ENCODE results near the gene RBCK1.
A peak's percentile ranks its signal among the peaks of the same experiment; 100 is the strongest.

RBCK1 gene

DNA sequence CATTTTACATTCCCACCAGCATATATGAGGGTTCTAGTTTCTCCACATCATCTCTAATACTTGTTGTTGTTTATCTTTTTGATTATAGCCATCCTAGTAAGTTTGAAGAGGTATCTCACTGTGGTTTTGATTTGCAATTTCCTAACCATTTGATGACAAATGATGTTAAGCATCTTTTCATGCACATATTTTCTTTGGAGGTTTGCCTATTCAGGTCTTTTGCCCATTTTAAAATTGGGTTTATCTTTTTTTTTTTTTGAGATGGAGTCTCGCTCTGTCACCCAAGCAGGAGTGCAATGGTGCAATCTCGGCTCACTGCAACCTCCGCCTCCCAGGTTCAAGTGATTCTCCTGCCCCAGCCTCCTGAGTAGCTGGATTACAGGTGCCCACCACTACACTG is 4.0 kb downstream of the RBCK1 start:
- TF ChIP-seq, protein P1, sequence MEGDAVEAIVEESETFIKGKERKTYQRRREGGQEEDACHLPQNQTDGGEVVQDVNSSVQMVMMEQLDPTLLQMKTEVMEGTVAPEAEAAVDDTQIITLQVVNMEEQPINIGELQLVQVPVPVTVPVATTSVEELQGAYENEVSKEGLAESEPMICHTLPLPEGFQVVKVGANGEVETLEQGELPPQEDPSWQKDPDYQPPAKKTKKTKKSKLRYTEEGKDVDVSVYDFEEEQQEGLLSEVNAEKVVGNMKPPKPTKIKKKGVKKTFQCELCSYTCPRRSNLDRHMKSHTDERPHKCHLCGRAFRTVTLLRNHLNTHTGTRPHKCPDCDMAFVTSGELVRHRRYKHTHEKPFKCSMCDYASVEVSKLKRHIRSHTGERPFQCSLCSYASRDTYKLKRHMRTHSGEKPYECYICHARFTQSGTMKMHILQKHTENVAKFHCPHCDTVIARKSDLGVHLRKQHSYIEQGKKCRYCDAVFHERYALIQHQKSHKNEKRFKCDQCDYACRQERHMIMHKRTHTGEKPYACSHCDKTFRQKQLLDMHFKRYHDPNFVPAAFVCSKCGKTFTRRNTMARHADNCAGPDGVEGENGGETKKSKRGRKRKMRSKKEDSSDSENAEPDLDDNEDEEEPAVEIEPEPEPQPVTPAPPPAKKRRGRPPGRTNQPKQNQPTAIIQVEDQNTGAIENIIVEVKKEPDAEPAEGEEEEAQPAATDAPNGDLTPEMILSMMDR (IDR thresholded peaks at IDR 0.05; ENCODE audit: unreplicated experiment in 3 of 3), result no peak
- peak overlapping the region in 1 of 3 experiments; percentile 47 for H3K4me3 Mint-ChIP-seq
- H3K27ac Mint-ChIP-seq, result no peak overlapping the region
- peaks cover 61% of the 10 kb centered on the region for H3K36me3 Mint-ChIP-seq (ENCODE audit: low read depth)
- no peaks in the 10 kb centered on the region for H3K27me3 Mint-ChIP-seq (ENCODE audit: low read depth)
- H3K4me1 Mint-ChIP-seq, result peaks cover 20% of the 10 kb centered on the region
- no peaks in the 10 kb centered on the region for H3K9me3 Mint-ChIP-seq

DNA sequence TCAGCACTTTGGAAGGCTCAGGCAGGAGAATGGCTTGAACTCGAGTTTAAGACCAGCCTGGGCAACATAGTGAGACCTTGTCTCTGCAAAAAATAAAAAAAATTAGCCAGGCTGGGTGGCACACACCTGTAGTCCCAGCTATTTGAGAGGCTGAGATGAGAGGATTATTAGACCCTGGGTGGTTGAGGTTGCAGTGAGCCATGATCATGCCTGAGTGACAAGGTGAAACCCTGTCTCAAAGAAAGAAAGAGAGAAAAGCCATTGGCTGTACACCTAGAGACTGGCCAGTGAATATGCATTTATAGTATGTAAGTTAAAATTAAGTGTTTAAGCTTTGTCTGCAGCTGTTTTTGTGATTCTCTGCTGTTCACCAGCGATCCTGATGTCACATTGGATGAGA is 6.1 kb downstream of the RBCK1 start:
- no peaks in the 10 kb centered on the region for H3K9me3 Mint-ChIP-seq
- H3K4me3 Mint-ChIP-seq, result no peak overlapping the region
- peaks cover 69% of the 10 kb centered on the region for H3K36me3 Mint-ChIP-seq (ENCODE audit: low read depth)
- no peaks in the 10 kb centered on the region for H3K27me3 Mint-ChIP-seq (ENCODE audit: low read depth)
- TF ChIP-seq, protein P1 (IDR thresholded peaks at IDR 0.05; ENCODE audit: unreplicated experiment in 3 of 3), result no peak
- H3K27ac Mint-ChIP-seq, result no peak overlapping the region
- peaks cover 16% of the 10 kb centered on the region for H3K4me1 Mint-ChIP-seq

DNA sequence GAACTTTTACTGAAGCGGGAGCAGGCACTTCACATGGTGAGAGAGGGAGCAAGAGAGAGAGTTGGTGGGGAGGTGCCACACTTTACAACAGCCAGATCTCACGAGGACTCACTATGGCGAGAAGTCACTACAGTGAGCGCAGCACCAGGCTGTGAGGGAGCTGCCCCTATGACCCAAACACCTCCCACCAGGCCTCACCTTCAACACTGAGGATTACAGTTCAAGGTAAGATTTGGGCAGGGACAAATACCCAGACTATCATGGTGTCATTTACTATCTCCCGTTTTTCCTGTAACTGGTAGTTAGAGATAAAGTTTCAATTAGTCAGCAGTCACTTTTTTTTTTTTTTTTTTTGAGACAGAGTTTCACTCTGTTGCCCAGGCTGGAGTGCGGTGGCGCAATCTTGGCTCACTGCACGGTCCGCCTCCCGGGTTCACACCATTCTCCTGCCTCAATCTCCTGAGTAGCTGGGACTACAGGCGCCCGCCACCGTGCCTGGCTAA is 7.8 kb downstream of the RBCK1 start:
- Mint-ChIP-seq H3K4me3 (no peak overlapping the region), H3K9me3 (no peaks in the 10 kb centered on the region), H3K27ac (peak overlapping the region in 1 of 3 experiments; percentile 10), H3K4me1 (peaks cover 4% of the 10 kb centered on the region), H3K27me3 (ENCODE audit: low read depth) (no peaks in the 10 kb centered on the region), H3K36me3 (ENCODE audit: low read depth) (peaks cover 59% of the 10 kb centered on the region)
- TF ChIP-seq, protein P1 (IDR thresholded peaks at IDR 0.05; ENCODE audit: unreplicated experiment in 3 of 3), result no peak

DNA sequence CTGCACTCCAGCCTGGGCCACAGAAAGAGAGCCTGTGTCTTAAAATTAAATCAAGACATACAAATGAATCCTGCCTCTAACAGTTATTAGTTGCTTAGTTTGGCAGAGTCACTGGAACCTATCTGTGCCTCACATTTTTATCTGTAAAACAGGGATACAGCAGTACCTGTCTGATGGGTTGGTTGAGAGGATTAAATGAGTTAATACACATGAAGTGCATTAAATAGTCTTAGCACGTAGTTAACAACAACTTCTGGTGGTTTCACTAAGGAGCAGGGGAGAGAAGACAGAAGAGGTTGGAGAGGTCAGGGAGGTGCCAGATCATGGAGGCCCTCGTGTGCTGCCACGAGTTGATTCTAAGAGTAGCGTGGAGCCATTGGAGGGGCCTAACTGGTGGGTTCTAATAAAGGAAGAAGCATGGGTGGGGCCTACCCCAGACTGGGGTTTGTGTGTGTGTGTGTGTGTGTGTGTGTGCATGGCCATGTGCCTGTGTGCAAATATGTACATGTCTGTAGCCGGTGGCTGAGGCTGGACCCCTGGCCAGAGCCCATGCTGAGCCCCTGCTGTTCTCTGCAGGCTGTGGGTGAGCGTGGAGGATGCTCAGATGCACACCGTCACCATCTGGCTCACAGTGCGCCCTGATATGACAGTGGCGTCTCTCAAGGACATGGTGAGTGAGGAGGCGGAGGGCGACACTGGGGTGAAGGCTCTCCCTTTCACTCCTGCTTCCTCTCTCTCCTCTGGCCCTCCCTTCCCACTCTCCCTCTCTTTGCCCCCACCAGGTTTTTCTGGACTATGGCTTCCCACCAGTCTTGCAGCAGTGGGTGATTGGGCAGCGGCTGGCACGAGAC is 9.1 kb downstream of the RBCK1 start:
- Mint-ChIP-seq H3K9me3 (no peaks in the 10 kb centered on the region), H3K27me3 (ENCODE audit: low read depth) (no peaks in the 10 kb centered on the region), H3K4me3 (no peak overlapping the region), H3K36me3 (ENCODE audit: low read depth) (peaks cover 59% of the 10 kb centered on the region), H3K27ac (no peak overlapping the region), H3K4me1 (peaks cover 4% of the 10 kb centered on the region)
- TF ChIP-seq, protein P1 (IDR thresholded peaks at IDR 0.05; ENCODE audit: unreplicated experiment in 3 of 3), result no peak

DNA sequence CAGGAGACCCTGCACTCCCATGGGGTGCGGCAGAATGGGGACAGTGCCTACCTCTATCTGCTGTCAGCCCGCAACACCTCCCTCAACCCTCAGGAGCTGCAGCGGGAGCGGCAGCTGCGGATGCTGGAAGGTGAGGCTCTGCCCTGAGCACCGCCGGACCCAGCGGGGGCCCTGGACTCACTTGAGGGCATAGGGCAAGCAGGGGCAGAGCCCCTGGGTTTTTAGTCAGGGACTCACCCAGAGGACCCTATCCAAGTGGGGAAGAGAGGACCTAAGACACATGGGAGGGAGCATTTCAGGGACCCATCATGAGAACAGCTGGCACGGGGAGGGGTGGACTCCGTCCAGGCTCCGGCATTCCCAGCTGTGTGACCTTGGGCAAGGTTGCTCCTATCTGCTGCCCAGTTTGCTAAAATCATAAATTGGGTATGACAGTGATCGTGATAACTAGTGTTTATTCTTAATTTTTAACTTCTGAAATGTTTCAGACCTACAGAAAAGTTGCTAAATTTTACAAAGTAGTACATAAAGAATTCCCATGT is 9.8 kb downstream of the RBCK1 start:
- H3K9me3 Mint-ChIP-seq, result no peaks in the 10 kb centered on the region
- TF ChIP-seq, protein P1 (IDR thresholded peaks at IDR 0.05; ENCODE audit: unreplicated experiment in 3 of 3), result no peak
- no peak overlapping the region for H3K4me3 Mint-ChIP-seq
- no peaks in the 10 kb centered on the region for H3K27me3 Mint-ChIP-seq (ENCODE audit: low read depth)
- H3K4me1 Mint-ChIP-seq, result peaks cover 4% of the 10 kb centered on the region
- H3K27ac Mint-ChIP-seq, result no peak overlapping the region
- peaks cover 59% of the 10 kb centered on the region for H3K36me3 Mint-ChIP-seq (ENCODE audit: low read depth)
